Sigmoid colon (tissue), 4 donors: ENCODE results near the gene UCHL1.

Experiments used
- POLR2AphosphoS5 ChIP-seq, 4 donors: sonication (generic); formaldehyde crosslinking; IDR thresholded peaks; one replicate each; pipeline ENCODE4 v1.6.1; 2017; ENCODE audit warnings: antibody characterized with exemption in 4 of 4
- TF ChIP-seq, protein P1 (sequence below), 4 experiments: fragments of 450-650 bp in 3 of 4; fragments of 200-600 bp in 1 of 4; IDR thresholded peaks; one replicate each; pipeline ENCODE4 v1.5.1; 2016 to 2019; ENCODE audit warnings: antibody characterized with exemption in 4 of 4, mild to moderate bottlenecking in 3 of 4, moderate library complexity in 2 of 4

DNA sequence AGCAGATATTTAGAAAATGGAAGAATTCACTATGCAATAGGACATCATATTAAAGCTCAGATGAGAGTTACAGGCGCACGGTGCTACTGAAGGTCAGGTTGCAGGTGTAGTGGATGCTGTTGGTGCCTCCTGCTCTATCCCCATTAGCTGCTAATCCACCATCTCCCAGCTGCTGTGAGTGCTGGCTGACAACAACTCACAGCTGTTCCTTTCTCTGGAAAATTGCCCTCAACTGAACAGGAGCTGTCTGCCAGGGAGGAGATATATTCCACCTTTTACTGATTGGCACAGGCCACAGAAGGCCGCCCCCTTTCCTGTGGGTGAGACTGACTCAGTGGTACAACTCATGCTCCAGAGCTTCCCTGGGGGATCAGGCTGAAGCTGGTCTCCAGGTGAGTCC is 48.7 kb downstream of the UCHL1 start:
- TF ChIP-seq, protein P1, sequence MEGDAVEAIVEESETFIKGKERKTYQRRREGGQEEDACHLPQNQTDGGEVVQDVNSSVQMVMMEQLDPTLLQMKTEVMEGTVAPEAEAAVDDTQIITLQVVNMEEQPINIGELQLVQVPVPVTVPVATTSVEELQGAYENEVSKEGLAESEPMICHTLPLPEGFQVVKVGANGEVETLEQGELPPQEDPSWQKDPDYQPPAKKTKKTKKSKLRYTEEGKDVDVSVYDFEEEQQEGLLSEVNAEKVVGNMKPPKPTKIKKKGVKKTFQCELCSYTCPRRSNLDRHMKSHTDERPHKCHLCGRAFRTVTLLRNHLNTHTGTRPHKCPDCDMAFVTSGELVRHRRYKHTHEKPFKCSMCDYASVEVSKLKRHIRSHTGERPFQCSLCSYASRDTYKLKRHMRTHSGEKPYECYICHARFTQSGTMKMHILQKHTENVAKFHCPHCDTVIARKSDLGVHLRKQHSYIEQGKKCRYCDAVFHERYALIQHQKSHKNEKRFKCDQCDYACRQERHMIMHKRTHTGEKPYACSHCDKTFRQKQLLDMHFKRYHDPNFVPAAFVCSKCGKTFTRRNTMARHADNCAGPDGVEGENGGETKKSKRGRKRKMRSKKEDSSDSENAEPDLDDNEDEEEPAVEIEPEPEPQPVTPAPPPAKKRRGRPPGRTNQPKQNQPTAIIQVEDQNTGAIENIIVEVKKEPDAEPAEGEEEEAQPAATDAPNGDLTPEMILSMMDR (IDR thresholded peaks at IDR 0.05) = no peak
- TF ChIP-seq POLR2AphosphoS5 (IDR thresholded peaks at IDR 0.05) = no peak
